ENCODE data around the gene JMJD8.
"Not testable (repeated sequence)": the region's sequence is repeated elsewhere in the genome, so short reads cannot be mapped to it uniquely, and the experiment has no call there.

The JMJD8 gene

DNA sequence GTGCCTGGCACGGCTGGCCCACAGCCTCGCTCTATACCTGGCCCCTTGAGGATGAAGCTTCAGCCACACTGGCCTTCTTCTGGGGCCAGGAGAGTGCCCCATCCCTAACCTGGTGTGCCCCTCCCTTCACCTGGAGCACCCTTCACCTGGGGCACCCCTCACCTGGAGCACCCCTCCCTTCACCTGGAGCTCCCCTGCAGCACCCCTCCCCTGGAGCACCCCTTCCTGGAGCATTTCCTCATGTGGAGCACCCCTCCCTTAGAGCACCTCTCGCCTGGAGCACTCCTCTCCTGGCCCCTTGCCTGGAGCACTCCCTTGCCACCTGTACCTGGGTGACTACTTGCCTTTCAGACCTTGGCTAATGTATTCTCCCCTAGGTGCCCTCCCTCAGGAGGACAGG lies 23.9 kb upstream of the JMJD8 start:
- no peak for DNase-seq

- no peak for DNase-seq
Measured at GRCh38 chr16:707062-707538, 23.0 kb upstream of the JMJD8 start.

DNA sequence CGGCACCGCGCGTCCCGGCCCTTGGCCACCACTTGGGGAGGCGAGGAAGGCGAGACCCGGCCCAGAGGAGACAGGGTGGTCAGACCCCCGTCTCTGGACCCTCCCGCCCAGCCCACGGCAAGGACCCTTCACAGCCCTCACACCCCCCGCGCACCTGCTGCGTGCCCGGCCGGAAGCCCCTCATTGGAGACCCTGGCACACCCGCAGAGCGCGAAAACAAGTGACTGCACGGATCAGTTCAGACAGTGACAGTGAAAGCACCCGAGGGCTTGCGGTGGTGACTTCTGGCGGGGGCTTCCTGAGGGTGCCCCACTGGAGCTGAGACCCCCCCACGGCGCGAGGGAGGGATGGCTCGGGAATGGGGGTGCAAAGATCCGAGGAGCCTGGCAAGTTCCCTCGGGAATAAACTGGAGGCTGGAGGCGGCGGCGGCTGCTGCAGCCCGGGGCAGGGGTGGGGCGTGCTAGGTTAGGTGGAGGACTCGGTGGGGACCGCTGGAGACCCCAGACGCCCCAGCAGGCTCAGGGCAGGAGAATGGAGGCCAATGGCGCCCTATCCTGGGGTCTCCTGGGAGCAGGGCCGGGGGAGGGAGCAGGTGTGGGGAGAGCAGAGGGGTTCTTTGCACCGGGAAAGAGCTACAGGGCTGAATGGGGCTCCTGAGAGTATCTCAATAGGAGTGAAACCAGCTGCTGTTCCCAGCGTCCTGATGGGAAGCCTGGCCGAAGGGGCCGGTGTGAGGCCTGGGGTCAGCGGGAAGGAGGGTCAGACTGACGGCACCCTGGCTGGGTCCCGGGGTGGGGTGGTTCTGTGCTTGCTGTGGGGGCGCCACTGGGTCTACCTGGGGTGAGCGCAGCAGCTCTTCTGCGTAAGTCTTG lies 22.3 kb upstream of the JMJD8 start:
- DNase-seq: no peak

- no peak for DNase-seq
Measured at GRCh38 chr16:705431-706188, 21.5 kb upstream of the JMJD8 start, which contains the start of gene FBXL16. FBXL16 (minus strand) TSS chr16:705801; CDS start chr16:697405, 8,396 bp downstream.

GRCh38 chr16:704552-705380 lies 20.6 kb upstream of the JMJD8 start:
- DNase-seq: no peak

DNA sequence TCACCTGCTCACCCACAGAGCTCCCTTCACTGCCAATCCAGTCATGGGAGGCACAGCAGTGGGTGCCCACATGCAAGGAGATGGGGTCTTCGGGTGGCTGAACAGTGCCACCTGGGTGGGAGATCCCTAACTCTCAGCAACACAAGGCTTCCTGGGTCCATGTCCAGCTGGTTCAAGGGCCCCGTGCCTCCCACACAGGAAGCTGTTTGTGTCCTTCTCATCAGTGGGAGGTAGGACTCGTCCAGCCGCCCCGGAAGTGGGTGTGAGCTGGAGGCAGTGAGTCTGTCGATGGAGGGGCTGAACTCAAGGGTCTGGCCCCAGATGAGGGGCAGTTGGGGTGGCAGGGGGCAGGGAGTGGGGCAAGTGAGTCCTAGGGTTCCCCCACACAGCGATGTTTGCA lies 19.9 kb upstream of the JMJD8 start:
- no peak for DNase-seq

- DNase-seq: no peak
Measured at GRCh38 chr16:703406-703805, 19.3 kb upstream of the JMJD8 start.

DNA sequence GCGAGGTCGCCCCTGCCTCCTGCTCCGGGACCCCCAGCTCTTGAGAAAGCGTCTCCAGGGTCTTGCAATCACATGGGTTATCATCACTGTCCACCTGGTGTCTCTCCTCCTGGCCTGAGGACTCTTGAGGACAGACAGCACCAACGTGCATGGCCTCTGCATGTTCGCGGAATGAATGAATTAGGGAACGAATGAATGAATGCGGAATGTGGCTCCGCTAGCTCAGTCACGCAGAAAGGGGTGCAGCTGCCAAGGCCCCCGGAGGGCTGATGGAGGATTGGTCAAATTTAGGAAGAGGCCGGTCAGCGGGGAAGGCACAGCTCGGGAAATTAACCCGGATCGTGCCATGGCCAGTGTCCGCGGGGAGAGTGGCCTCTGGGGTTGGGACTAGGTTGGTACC lies 18.2 kb upstream of the JMJD8 start:
- DNase-seq: no peak

- no peak for DNase-seq
Measured at GRCh38 chr16:700684-701584, 16.8 kb upstream of the JMJD8 start.

- DNase-seq: no peak
Measured at GRCh38 chr16:698911-699671, 15.0 kb upstream of the JMJD8 start.

GRCh38 chr16:695355-696089 lies 11.4 kb upstream of the JMJD8 start:
- peak; percentile 93 for DNase-seq

DNA sequence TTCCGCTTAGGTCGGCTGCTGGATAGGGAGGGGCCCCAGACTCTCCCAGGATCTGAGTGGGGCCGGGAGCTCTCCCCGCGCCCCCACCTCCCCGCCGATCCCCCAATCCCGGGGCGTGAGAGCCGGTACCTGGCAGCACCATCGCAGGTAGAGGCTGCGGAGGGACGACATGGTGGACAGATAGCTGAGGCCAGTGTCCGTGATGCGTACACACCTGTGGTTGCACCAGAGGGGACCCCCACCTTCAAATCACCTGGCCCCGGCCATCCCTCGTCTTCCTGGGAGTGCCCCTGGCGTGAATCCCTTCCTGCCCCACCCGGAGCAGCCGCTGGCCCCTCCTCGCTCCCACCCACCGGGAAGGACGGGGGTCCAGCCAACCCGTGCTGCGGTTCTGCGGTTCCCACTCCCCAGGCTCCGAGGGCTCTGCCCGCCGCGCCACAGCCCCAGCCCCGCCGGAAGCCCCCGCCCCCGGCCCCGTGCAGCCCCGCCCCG lies 10.8 kb upstream of the JMJD8 start:
- no peak for DNase-seq

GRCh38 chr16:694187-694862 lies 10.2 kb upstream of the JMJD8 start:
- no peak for DNase-seq

GRCh38 chr16:693766-694165 lies 9.6 kb upstream of the JMJD8 start:
- no peak for DNase-seq

DNA sequence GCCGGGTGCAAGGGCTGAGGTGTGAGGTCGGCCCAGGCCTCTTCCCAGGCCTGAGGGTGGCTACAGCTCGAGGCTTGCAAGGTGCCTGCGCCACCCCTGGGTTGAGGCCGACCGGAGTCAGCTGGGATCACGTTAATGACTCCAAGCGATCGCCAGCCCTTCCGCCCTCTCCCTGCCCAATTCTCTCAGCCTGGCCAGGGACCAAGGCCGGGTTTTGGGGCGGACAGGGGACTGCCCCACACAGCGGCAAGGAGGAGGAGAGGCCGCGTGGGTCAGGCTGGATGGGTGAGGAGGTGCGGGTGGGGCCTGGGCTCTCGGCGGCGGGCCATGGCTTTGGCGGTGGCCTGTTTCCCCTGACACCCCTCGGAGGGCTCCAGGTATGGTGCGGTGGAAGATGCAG lies 9.2 kb upstream of the JMJD8 start:
- DNase-seq: no peak

- no peak for DNase-seq
Measured at GRCh38 chr16:692356-693108, 8.4 kb upstream of the JMJD8 start.

GRCh38 chr16:691242-691641 lies 7.1 kb upstream of the JMJD8 start:
- not testable (repeated sequence) for DNase-seq

DNA sequence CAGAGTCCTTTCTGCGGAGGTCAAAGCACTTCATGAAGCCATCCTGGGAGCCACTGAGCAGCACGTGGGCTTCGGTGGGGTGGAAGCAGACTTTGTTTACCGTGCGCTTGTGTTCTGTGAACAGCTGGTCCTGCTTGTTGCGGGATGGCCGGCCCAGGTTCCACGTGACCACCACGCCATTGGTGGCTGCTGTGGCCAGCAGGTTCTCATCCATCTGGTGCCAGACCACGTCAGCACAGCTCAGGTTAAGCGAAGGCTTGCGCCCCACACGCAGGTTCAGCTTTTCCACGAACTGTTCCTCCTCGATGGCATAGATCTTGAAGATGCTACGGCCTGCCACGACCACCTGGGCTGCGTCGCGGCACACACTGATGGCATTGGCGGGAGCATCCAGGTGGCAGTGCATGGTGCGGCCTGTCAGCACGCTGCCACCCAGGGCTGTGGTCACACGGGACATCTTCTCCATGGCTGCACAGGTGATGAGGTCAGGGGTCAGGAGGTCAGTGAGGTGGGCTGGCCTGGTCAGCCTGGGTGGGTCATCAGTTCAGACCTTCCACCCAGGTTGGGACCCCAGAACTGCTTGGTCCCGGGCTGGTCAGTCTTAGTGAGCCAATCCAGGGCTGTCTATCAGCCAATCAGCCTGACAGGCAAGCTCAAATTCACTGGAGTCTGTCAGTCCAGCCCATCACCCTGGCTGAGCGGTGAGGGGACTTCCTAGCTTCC lies 5.2 kb upstream of the JMJD8 start:
- no peak for DNase-seq

Measured in NCI-H187 treated with DMSO at 0.1 percent for 48 hours (cell line).